Panc1 (cell line): ENCODE results near the gene NR4A3. TPM values are rescaled to one million over a fixed set of nuclear protein-coding genes. Genes with fewer than 3 reads are reported as not detected.

Experiments
- ATAC-seq: fragments of 200-7000 bp; cut with Tn5 transposase; 2 replicates; pipeline ENCODE4 v1.9.1; 2020; ENCODE audit warnings: mild to moderate bottlenecking, moderate library complexity
- BruUV-seq: library from RNA; stranded (reverse); fragments of 400-500 nt; replicated peaks from 2 replicates; lab custom pipeline; 2021; lab: Mats Ljungman, UMichigan
- CTCF ChIA-PET: fragments of 300-600 bp; sonication (Branson Sonifier 250); formaldehyde crosslinking; loops from one replicate; lab custom pipeline; 2022; ENCODE audit warnings: antibody characterized with exemption; lab: Charles Lee
- POLR2A ChIA-PET: fragments of 300-600 bp; sonication (Branson Sonifier 250); formaldehyde crosslinking; loops from one replicate; lab custom pipeline; 2022; ENCODE audit warnings: antibody characterized with exemption; lab: Charles Lee
- DNase-seq: peaks from one replicate; pipeline ENCODE4 v3.0.0-alpha.2; 2010; ENCODE audit warnings: low read depth, low spot score
- H3K27ac ChIP-seq: 2 replicates; pipeline ENCODE4 v1.5.1; 2011; ENCODE audit warnings: mild to moderate bottlenecking, low read length, inconsistent platforms
- H3K27me3 ChIP-seq: fragments of 200-500 bp; sonication (Bioruptor generic); 2 replicates; pipeline ENCODE4 v1.6.0; 2014; ENCODE audit warnings: low read length, inconsistent platforms; ENCODE audit not compliant: control insufficient read depth, insufficient read depth
- H3K36me3 ChIP-seq: fragments of 200-500 bp; sonication (Bioruptor generic); 2 replicates; pipeline ENCODE4 v1.5.1; 2014; ENCODE audit warnings: inconsistent platforms, mild to moderate bottlenecking, low read length, moderate library complexity; ENCODE audit not compliant: control insufficient read depth, insufficient read depth
- H3K4me1 ChIP-seq: 2 replicates; pipeline ENCODE4 v1.5.1; 2011; ENCODE audit warnings: inconsistent platforms, mild to moderate bottlenecking, low read length, moderate library complexity; ENCODE audit not compliant: control insufficient read depth, insufficient read depth
- H3K4me3 ChIP-seq, 2 experiments: 2 replicates each; pipeline ENCODE4 v1.5.1; 2011 to 2012; ENCODE audit warnings: low read depth in 2 of 2, low read length in 2 of 2, mild to moderate bottlenecking in 2 of 2, inconsistent platforms in 1 of 2, moderate library complexity in 1 of 2
- H3K9me3 ChIP-seq: fragments of 200-500 bp; sonication (Bioruptor generic); 2 replicates; pipeline ENCODE4 v1.5.1; 2014; ENCODE audit warnings: low read depth, mild to moderate bottlenecking, inconsistent platforms, low read length, moderate library complexity; ENCODE audit not compliant: control insufficient read depth, insufficient read depth
- CTCF ChIP-seq: fragments of 450-650 bp; IDR thresholded peaks from 2 replicates; pipeline ENCODE4 v1.5.1; 2017; ENCODE audit warnings: mild to moderate bottlenecking
- POLR2AphosphoS5 ChIP-seq: IDR thresholded peaks from 2 replicates; pipeline ENCODE4 v1.6.1; 2012; ENCODE audit warnings: mild to moderate bottlenecking, low read depth, low read length, moderate library complexity
- SIN3A ChIP-seq: IDR thresholded peaks from 2 replicates; pipeline ENCODE4 v1.6.1; 2012; ENCODE audit warnings: low read depth, mild to moderate bottlenecking, low read length, moderate library complexity, borderline replicate concordance; ENCODE audit not compliant: insufficient read depth
- TCF7L2 ChIP-seq: IDR thresholded peaks from 2 replicates; pipeline ENCODE4 v1.6.1; 2011; ENCODE audit warnings: mild to moderate bottlenecking, low read depth, low read length, inconsistent platforms
- in situ Hi-C: cut with HindIII; loops from 2 replicates; pipeline ENCODE4 v1.10.0; 2016; ENCODE audit warnings: low sequenced_read_pairs, low pct_unique_long_range_greater_than_20kb
- intact Hi-C: fragments of 100-400 bp; cut with micrococcal nuclease; formaldehyde crosslinking; loops from one replicate; pipeline ENCODE4 v1.10.0; 2022; ENCODE audit not compliant: unreplicated experiment
- total RNA-seq: library from RNA; stranded (reverse); gene quantifications from one replicate; pipeline ENCODE4 v1.2.1, GENCODE V29; 2021; ENCODE audit not compliant: unreplicated experiment
- TF ChIP-seq, protein P1 (sequence below), 2 experiments: IDR thresholded peaks; 2 replicates each; pipeline ENCODE4 v1.6.1; 2011 to 2012; ENCODE audit warnings: low read depth in 2 of 2, control low read depth in 1 of 2, low read length in 1 of 2, mild to moderate bottlenecking in 1 of 2, moderate library complexity in 1 of 2; ENCODE audit not compliant: insufficient read depth in 1 of 2

NR4A3 gene
- total RNA-seq, 1 experiment from 2014 or later: 0.13 TPM

GRCh38 chr9:99835581-99835980, 13.9 kb downstream of the NR4A3 start:
- no peaks in the 10 kb centered on the region; the same call in 1 of the 2 replicates for H3K27me3 ChIP-seq
- ATAC-seq (no peak), DNase-seq (no peak)
- no TSS peak for BruUV-seq
- intact Hi-C loops (no loop called here), in situ Hi-C loops (no loop called here)
- H3K27ac ChIP-seq: no peak overlapping the region
- H3K4me1 ChIP-seq: no peaks in the 10 kb centered on the region
- no peaks in the 10 kb centered on the region for H3K9me3 ChIP-seq
- H3K4me3 ChIP-seq: no peak overlapping the region
- H3K36me3 ChIP-seq: no peaks in the 10 kb centered on the region
- TF ChIP-seq POLR2AphosphoS5 (no peak), TCF7L2 (no peak)
- CTCF ChIA-PET: no interaction called here
- POLR2A ChIA-PET: no interaction called here

DNA sequence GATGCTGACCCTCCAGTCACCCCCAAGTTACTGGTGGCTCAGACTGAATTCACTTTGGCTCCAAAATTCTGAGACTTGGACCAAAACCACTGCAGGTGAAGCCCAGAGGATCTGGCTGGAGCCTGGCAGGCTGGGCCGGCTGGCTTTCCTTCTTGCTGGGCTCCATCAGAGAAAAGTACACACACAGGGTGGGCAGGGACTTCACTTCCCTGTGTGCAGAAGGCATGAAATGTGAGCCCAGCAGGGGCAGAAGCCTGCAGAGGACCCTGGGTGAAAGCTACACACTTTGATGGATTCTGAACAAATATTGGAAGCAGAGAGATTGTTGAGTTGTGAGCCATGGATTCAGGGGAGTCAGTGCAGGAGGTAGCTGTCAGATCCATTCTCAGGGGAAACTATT, 18.4 kb downstream of the NR4A3 start:
- ChIA-PET POLR2A (no interaction called here), CTCF (no interaction called here)
- no peaks in the 10 kb centered on the region for H3K9me3 ChIP-seq
- TF ChIP-seq, protein P1, sequence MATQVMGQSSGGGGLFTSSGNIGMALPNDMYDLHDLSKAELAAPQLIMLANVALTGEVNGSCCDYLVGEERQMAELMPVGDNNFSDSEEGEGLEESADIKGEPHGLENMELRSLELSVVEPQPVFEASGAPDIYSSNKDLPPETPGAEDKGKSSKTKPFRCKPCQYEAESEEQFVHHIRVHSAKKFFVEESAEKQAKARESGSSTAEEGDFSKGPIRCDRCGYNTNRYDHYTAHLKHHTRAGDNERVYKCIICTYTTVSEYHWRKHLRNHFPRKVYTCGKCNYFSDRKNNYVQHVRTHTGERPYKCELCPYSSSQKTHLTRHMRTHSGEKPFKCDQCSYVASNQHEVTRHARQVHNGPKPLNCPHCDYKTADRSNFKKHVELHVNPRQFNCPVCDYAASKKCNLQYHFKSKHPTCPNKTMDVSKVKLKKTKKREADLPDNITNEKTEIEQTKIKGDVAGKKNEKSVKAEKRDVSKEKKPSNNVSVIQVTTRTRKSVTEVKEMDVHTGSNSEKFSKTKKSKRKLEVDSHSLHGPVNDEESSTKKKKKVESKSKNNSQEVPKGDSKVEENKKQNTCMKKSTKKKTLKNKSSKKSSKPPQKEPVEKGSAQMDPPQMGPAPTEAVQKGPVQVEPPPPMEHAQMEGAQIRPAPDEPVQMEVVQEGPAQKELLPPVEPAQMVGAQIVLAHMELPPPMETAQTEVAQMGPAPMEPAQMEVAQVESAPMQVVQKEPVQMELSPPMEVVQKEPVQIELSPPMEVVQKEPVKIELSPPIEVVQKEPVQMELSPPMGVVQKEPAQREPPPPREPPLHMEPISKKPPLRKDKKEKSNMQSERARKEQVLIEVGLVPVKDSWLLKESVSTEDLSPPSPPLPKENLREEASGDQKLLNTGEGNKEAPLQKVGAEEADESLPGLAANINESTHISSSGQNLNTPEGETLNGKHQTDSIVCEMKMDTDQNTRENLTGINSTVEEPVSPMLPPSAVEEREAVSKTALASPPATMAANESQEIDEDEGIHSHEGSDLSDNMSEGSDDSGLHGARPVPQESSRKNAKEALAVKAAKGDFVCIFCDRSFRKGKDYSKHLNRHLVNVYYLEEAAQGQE (IDR thresholded peaks at IDR 0.05; ENCODE audit: insufficient read depth in 1 of 2, low read depth in 2 of 2, low read length in 1 of 2): no peak
- TF ChIP-seq CTCF (no peak), SIN3A (no peak), POLR2AphosphoS5 (no peak), TCF7L2 (no peak)
- BruUV-seq: no TSS peak
- no peaks in the 10 kb centered on the region for H3K27me3 ChIP-seq
- no peak overlapping the region for H3K27ac ChIP-seq
- ATAC-seq (no peak), DNase-seq (no peak)
- H3K4me3 ChIP-seq: no peak overlapping the region
- intact Hi-C loops: no loop called here
- H3K36me3 ChIP-seq: no peaks in the 10 kb centered on the region
- in situ Hi-C loops: no loop called here
- no peaks in the 10 kb centered on the region for H3K4me1 ChIP-seq

- Histone ChIP-seq H3K4me3 (no peak overlapping the region), H3K36me3 (no peaks in the 10 kb centered on the region), H3K27me3 (no peaks in the 10 kb centered on the region), H3K27ac (no peak overlapping the region), H3K4me1 (no peaks in the 10 kb centered on the region), H3K9me3 (no peaks in the 10 kb centered on the region)
- ChIA-PET POLR2A (no interaction called here), CTCF (no interaction called here)
- in situ Hi-C loops (no loop called here), intact Hi-C loops (no loop called here)
- DNase-seq (no peak), ATAC-seq (no peak)
- BruUV-seq: no TSS peak
- TF ChIP-seq TCF7L2 (no peak), POLR2AphosphoS5 (no peak), SIN3A (no peak), CTCF (no peak)
- TF ChIP-seq, protein P1 (IDR thresholded peaks at IDR 0.05; ENCODE audit: insufficient read depth in 1 of 2, low read depth in 2 of 2, low read length in 1 of 2): no peak
Measured at GRCh38 chr9:99845063-99845462, 23.4 kb downstream of the NR4A3 start.
